ENCODE data around the gene KIF2A.

- no peak for TF ChIP-seq POLR2A (IDR thresholded peaks at IDR 0.05)
- TF ChIP-seq CTCF (IDR thresholded peaks at IDR 0.05), result no peak
- TF ChIP-seq POLR2AphosphoS5 (IDR thresholded peaks at IDR 0.05), result no peak
Measured at GRCh38 chr5:62281411-62281810, 24.6 kb upstream of the KIF2A start.

Measured in breast epithelium (tissue), 3 donors.